Measurements from ENCODE around the gene SDK2.

SDK2 gene

GRCh38 chr17:73632513-73632912 lies 11.7 kb downstream of the SDK2 start:
- DNase-seq = no peak

GRCh38 chr17:73630965-73631595 lies 13.2 kb downstream of the SDK2 start:
- no peak for DNase-seq

GRCh38 chr17:73630531-73630930 lies 13.7 kb downstream of the SDK2 start:
- no peak for DNase-seq

- DNase-seq = no peak
These were observed 15.3 kb downstream of the SDK2 start for GRCh38 chr17:73628642-73629552.

GRCh38 chr17:73625991-73626673 lies 18.1 kb downstream of the SDK2 start:
- no peak for DNase-seq

- no peak for DNase-seq
These were observed 19.2 kb downstream of the SDK2 start for GRCh38 chr17:73625006-73625405.

- no peak for DNase-seq
These were observed 19.7 kb downstream of the SDK2 start for GRCh38 chr17:73624496-73624988.

- DNase-seq = no peak
These were observed 20.4 kb downstream of the SDK2 start for GRCh38 chr17:73623818-73624217.

- DNase-seq = no peak
These were observed 21.0 kb downstream of the SDK2 start for GRCh38 chr17:73623247-73623646.

GRCh38 chr17:73622381-73622780 lies 21.9 kb downstream of the SDK2 start:
- DNase-seq = no peak

GRCh38 chr17:73621685-73622084 lies 22.6 kb downstream of the SDK2 start:
- DNase-seq = no peak

- no peak for DNase-seq
These were observed 23.8 kb downstream of the SDK2 start for GRCh38 chr17:73620414-73620813.

GRCh38 chr17:73617501-73617900 lies 26.7 kb downstream of the SDK2 start:
- DNase-seq = no peak

- DNase-seq = no peak
These were observed 27.3 kb downstream of the SDK2 start for GRCh38 chr17:73616873-73617404.

GRCh38 chr17:73616120-73616872 lies 27.9 kb downstream of the SDK2 start:
- no peak for DNase-seq

- no peak for DNase-seq
These were observed 30.0 kb downstream of the SDK2 start for GRCh38 chr17:73614256-73614655.

- DNase-seq = no peak
These were observed 30.7 kb downstream of the SDK2 start for GRCh38 chr17:73613271-73614233.

- DNase-seq = no peak
These were observed 32.2 kb downstream of the SDK2 start for GRCh38 chr17:73612031-73612472.

- DNase-seq = no peak
These were observed 32.6 kb downstream of the SDK2 start for GRCh38 chr17:73611630-73612029.

- no peak for DNase-seq
These were observed 33.8 kb downstream of the SDK2 start for GRCh38 chr17:73610331-73610911.

- no peak for DNase-seq
These were observed 34.5 kb downstream of the SDK2 start for GRCh38 chr17:73609758-73610157.
